H1 (cell line): ENCODE measurements around the gene TOP1. TPM values are rescaled to one million over a fixed set of nuclear protein-coding genes. Genes with fewer than 3 reads are reported as not detected.

Experiments
- BACH1 ChIP-seq: IDR thresholded peaks from 2 replicates; pipeline ENCODE4 v1.6.1; 2012; ENCODE audit warnings: low read length, improper control_type of control experiment
- CBX5 ChIP-seq: fragments of 300-800, 300-1000 bp; sonication (generic); IDR thresholded peaks from 2 replicates; pipeline ENCODE4 v1.7.1; 2016; ENCODE audit warnings: antibody characterized with exemption, low read length, low read depth
- CHD7 ChIP-seq: fragments of 300-600 bp; sonication (generic); IDR thresholded peaks from 2 replicates; pipeline ENCODE4 v1.7.1; 2012; ENCODE audit warnings: low read length, moderate library complexity, mild to moderate bottlenecking, inconsistent platforms; ENCODE audit not compliant: insufficient replicate concordance
- GABPA ChIP-seq: IDR thresholded peaks from 2 replicates; pipeline ENCODE4 v1.6.1; 2011; ENCODE audit warnings: mild to moderate bottlenecking, low read length, moderate library complexity, borderline replicate concordance; ENCODE audit not compliant: insufficient read depth
- RFX5 ChIP-seq: IDR thresholded peaks from 2 replicates; pipeline ENCODE4 v1.6.1; 2011; ENCODE audit warnings: low read depth, low read length, improper control_type of control experiment, borderline replicate concordance
- TBP ChIP-seq: IDR thresholded peaks from 2 replicates; pipeline ENCODE4 v1.6.1; 2011; ENCODE audit warnings: low read depth, low read length, improper control_type of control experiment
- polyA plus RNA-seq, 7 experiments: library from polyadenylated mRNA; depleted of rRNA in 3 of 7; stranded (reverse) in 5 of 7; unstranded in 2 of 7; fragments of >200 nt in 5 of 7; fragments of 200-250 nt in 2 of 7; gene quantifications; 1 replicate in 5 of 7; 2 replicates in 1 of 7; 4 replicates in 1 of 7; pipeline versions ENCODE4 v1.2.1 to v1.2.3, GENCODE V29; 2011 to 2013; ENCODE audit warnings: missing spikeins in 2 of 7, mixed read lengths in 2 of 7
- total RNA-seq: library from RNA; stranded (reverse); fragmentation: NEBNext Ultra II Directional; extraction: Animal tissue kit (Norgen Biotek cat#: 25700); gene quantifications from 2 replicates; pipeline ENCODE4 v1.2.1, GENCODE V29; 2021
- TF ChIP-seq, protein P1 (sequence below), 3 experiments: IDR thresholded peaks; 1 replicate in 2 of 3; 2 replicates in 1 of 3; pipeline versions ENCODE4 v1.5.1 to v1.6.1; 2011; ENCODE audit warnings: low read length in 3 of 3, mild to moderate bottlenecking in 3 of 3, inconsistent platforms in 2 of 3, low read depth in 1 of 3, moderate library complexity in 1 of 3; ENCODE audit not compliant: insufficient read depth in 1 of 3; ENCODE audit errors: control extremely low read depth in 1 of 3

The TOP1 gene
- total and polyA plus RNA-seq, 2 of the 8 experiments (the other 6 are each of a cell fraction or from before 2014, with no cell fraction given) = 7.4 to 108 TPM

- no peak for TF ChIP-seq CHD7
- no peak for TF ChIP-seq TBP
- TF ChIP-seq, protein P1, sequence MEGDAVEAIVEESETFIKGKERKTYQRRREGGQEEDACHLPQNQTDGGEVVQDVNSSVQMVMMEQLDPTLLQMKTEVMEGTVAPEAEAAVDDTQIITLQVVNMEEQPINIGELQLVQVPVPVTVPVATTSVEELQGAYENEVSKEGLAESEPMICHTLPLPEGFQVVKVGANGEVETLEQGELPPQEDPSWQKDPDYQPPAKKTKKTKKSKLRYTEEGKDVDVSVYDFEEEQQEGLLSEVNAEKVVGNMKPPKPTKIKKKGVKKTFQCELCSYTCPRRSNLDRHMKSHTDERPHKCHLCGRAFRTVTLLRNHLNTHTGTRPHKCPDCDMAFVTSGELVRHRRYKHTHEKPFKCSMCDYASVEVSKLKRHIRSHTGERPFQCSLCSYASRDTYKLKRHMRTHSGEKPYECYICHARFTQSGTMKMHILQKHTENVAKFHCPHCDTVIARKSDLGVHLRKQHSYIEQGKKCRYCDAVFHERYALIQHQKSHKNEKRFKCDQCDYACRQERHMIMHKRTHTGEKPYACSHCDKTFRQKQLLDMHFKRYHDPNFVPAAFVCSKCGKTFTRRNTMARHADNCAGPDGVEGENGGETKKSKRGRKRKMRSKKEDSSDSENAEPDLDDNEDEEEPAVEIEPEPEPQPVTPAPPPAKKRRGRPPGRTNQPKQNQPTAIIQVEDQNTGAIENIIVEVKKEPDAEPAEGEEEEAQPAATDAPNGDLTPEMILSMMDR (IDR thresholded peaks at IDR 0.05; ENCODE audit: control extremely low read depth in 1 of 3, insufficient read depth in 1 of 3, low read depth in 1 of 3, low read length in 3 of 3) = no peak
- TF ChIP-seq CBX5 = no peak
- no peak for TF ChIP-seq RFX5
- no peak for TF ChIP-seq GABPA
- TF ChIP-seq BACH1 = no peak
- TF ChIP-seq, all 59 proteins: peak for 0
Measured at GRCh38 chr20:41086402-41087324, 58.0 kb downstream of the TOP1 start (continued).
